Left ventricle myocardium inferior (tissue), 1 donor: ENCODE data around the gene DCP1B. TPM values are rescaled to one million over a fixed set of nuclear protein-coding genes. Genes with fewer than 3 reads are reported as not detected.

Experiments
- DNase-seq: peaks from one replicate; pipeline ENCODE4 v3.0.0-alpha.2; 2020
- H3K27ac ChIP-seq: fragments of 200-600 bp; replicated peaks from 2 replicates; pipeline ENCODE4 v1.8.0; 2021
- H3K27me3 ChIP-seq: fragments of 200-600 bp; 2 replicates; pipeline ENCODE4 v1.8.0; 2021; ENCODE audit warnings: low read depth
- H3K36me3 ChIP-seq: fragments of 200-600 bp; 2 replicates; pipeline ENCODE4 v1.8.0; 2021
- H3K4me1 ChIP-seq: fragments of 200-600 bp; 2 replicates; pipeline ENCODE4 v1.8.0; 2021
- H3K4me3 ChIP-seq: fragments of 200-600 bp; 2 replicates; pipeline ENCODE4 v1.8.0; 2021; ENCODE audit warnings: mild to moderate bottlenecking, moderate library complexity
- H3K9me3 ChIP-seq: fragments of 200-600 bp; replicated peaks from 2 replicates; pipeline ENCODE4 v1.8.0; 2021
- CTCF ChIP-seq: fragments of 200-600 bp; IDR thresholded peaks from 2 replicates; pipeline ENCODE4 v1.8.0; 2021; ENCODE audit warnings: antibody characterized with exemption, mild to moderate bottlenecking, borderline replicate concordance
- intact Hi-C: fragments of 100-400 bp; cut with micrococcal nuclease; formaldehyde crosslinking; loops from one replicate; pipeline ENCODE4 v1.11.0; 2022
- total RNA-seq: library from RNA; stranded (reverse); fragmentation: NEBNext Ultra II Directional; extraction: Animal tissue kit (Norgen Biotek cat#: 25700); gene quantifications from one replicate; pipeline ENCODE4 v1.2.1, GENCODE V29; 2021
- donor health status: DM: no; HTN: yes; CAD: no; lungs with severe emphysema.

The DCP1B gene
- total RNA-seq, 1 donor from 2014 or later = 1.7 TPM

GRCh38 chr12:2011643-2012607, 7.7 kb upstream of the DCP1B start:
- intact Hi-C loops = no loop called here
- Histone ChIP-seq H3K4me3 (no peak overlapping the region), H3K4me1 (peaks cover 97% of the 10 kb centered on the region), H3K27ac (peak overlapping the region; percentile 77), H3K27me3 (no peaks in the 10 kb centered on the region), H3K36me3 (no peaks in the 10 kb centered on the region), H3K9me3 (no peaks in the 10 kb centered on the region)
- DNase-seq = no peak
- no peak for TF ChIP-seq CTCF

- DNase-seq = no peak
- Histone ChIP-seq H3K36me3 (no peaks in the 10 kb centered on the region), H3K9me3 (no peaks in the 10 kb centered on the region), H3K4me1 (peaks cover 90% of the 10 kb centered on the region), H3K27ac (peak overlapping the region; percentile 39), H3K27me3 (no peaks in the 10 kb centered on the region), H3K4me3 (no peak overlapping the region)
- TF ChIP-seq CTCF = no peak
- intact Hi-C loops = no loop called here
Measured at GRCh38 chr12:2009623-2010022, 5.4 kb upstream of the DCP1B start.

- Histone ChIP-seq H3K36me3 (no peaks in the 10 kb centered on the region), H3K9me3 (no peaks in the 10 kb centered on the region), H3K27me3 (no peaks in the 10 kb centered on the region), H3K4me1 (peaks cover 90% of the 10 kb centered on the region), H3K27ac (no peak overlapping the region), H3K4me3 (no peak overlapping the region)
- no peak for DNase-seq
- TF ChIP-seq CTCF = no peak
- intact Hi-C loops = no loop called here
Measured at GRCh38 chr12:2008677-2009076, 4.4 kb upstream of the DCP1B start.

DNA sequence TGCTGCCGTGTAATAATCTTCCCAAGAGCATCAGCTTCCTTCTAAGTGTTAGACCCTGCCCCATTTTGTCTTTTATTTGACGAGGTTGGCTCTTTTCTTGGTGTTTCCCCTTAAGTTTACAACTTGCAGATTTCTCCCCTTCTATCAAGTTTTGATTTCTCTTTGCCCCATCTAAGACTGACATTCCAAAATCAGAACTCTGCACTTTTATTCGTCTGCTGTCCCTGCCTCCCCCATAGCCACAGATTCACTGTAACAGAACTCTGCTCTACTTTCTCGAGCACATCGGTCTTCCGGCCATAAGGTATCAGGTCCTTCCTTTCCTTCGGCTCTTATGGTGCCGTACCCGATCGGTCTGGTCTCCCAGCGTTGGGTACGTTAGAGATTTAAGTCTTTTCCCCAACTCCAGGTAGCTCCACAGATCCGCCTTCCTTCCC, 563 bp downstream of the DCP1B start:
- Histone ChIP-seq H3K4me1 (peaks cover 92% of the 10 kb centered on the region), H3K9me3 (no peaks in the 10 kb centered on the region), H3K4me3 (peak overlapping the region; percentile 88), H3K36me3 (no peaks in the 10 kb centered on the region), H3K27me3 (no peaks in the 10 kb centered on the region), H3K27ac (peak overlapping the region; percentile 90)
- no peak for DNase-seq
- intact Hi-C loops = no loop called here
- no peak for TF ChIP-seq CTCF

GRCh38 chr12:1995205-1995896, 8.9 kb downstream of the DCP1B start:
- TF ChIP-seq CTCF = no peak
- Histone ChIP-seq H3K4me3 (no peak overlapping the region), H3K27ac (no peak overlapping the region), H3K36me3 (peaks cover 45% of the 10 kb centered on the region), H3K4me1 (peaks cover 86% of the 10 kb centered on the region), H3K27me3 (no peaks in the 10 kb centered on the region), H3K9me3 (no peaks in the 10 kb centered on the region)
- DNase-seq = no peak
- intact Hi-C loops = no loop called here
